ENCODE measurements around the gene NT5C2. TPM values are rescaled to one million over a fixed set of nuclear protein-coding genes. Genes with fewer than 3 reads are reported as not detected.
A peak's percentile ranks its signal among the peaks of the same experiment; 100 is the strongest.

The NT5C2 gene
- total and polyA plus RNA-seq, 2 donors (not counting 1 experiment from before 2014, with no cell fraction given): 38.6 to 80.8 TPM

DNA sequence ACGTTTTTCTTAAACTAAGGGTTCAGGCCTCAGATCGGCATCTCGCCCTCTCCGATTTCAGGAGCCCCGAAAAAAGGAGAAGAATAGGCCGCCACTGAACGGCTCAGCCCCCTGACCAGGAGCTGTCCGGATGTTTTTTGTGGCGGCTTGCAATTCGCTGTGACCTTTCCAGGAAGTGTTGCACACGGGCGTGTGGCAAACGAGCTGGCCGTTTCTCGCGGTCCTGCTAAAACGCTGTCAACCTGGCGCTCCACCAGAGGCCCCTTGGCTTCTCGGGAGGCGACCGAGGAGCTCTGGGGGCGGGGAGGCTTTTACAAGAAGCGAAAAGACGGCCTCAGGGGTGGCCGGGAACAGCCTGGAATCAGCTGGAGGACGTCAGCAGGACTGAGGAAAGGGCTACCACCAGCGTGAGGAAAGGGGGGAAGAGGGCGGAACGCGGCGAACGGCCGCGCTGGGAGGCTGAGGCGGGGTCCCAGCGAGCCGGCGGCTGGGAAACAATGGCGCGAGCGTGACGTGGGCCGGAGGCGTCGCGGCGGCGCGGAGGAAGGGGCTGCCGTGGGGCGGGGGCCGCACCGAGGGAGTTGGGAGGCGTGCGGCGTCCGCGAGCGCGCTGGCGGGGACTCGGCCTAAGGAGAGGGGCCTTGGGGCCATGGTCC, 493 bp downstream of the NT5C2 start:
- peak overlapping the region; percentile 70 to 93 (median 92) for H3K4me3 ChIP-seq (ENCODE audit: control extremely low read depth in 1 of 5, extremely low read depth in 1 of 5, insufficient read depth in 1 of 5, low read depth in 2 of 5, low read length in 4 of 5)
- ChIA-PET POLR2A (interaction anchor here (0.6 to 2.9 kb wide), 10 partner anchors 11 to 1349 kb away, joined by 3 to 23 read pairs (median 4); partner anchors contain the start of genes CNNM2 and KCNIP2), CTCF (interaction anchor here (1.0 to 2.1 kb wide), 4 partner anchors 10 to 52 kb away, joined by 3 to 9 read pairs (median 4); no protein-coding TSS in a partner anchor)
- no peaks in the 10 kb centered on the region for H3K27me3 ChIP-seq (replicated peaks in 1 of 4; ENCODE audit: control extremely low read depth in 1 of 4, control insufficient read depth in 3 of 4, insufficient read depth in 4 of 4, low read length in 3 of 4)
- H3K79me2 ChIP-seq (ENCODE audit: control insufficient read depth, insufficient read depth, low read length): peaks cover 51% of the 10 kb centered on the region
- intact Hi-C loops (cut with micrococcal nuclease): loop anchor here (1.0 to 5.0 kb wide), 6 partner anchors 11 to 690 kb away; partner anchors contain the start of genes ACTR1A, CNNM2, SUFU and TAF5
- Mint-ChIP-seq H3K4me3 (peak overlapping the region; percentile 99), H3K9me3 (ENCODE audit: insufficient read depth) (no peaks in the 10 kb centered on the region), H3K27ac (peak overlapping the region; percentile 98), H3K27me3 (no peaks in the 10 kb centered on the region), H3K4me1 (peaks cover 40% of the 10 kb centered on the region)
- H4K20me1 ChIP-seq (ENCODE audit: control insufficient read depth, insufficient read depth, low read length, poor library complexity, severe bottlenecking): peaks cover 15% of the 10 kb centered on the region
- ATAC-seq (ENCODE audit: low read depth) (peak; percentile 56), DNase-seq (peak; percentile 75)
- H2AFZ ChIP-seq (ENCODE audit: insufficient read depth, low read depth, low read length, poor library complexity, severe bottlenecking): peak overlapping the region; percentile 88
- TF ChIP-seq, protein P1, sequence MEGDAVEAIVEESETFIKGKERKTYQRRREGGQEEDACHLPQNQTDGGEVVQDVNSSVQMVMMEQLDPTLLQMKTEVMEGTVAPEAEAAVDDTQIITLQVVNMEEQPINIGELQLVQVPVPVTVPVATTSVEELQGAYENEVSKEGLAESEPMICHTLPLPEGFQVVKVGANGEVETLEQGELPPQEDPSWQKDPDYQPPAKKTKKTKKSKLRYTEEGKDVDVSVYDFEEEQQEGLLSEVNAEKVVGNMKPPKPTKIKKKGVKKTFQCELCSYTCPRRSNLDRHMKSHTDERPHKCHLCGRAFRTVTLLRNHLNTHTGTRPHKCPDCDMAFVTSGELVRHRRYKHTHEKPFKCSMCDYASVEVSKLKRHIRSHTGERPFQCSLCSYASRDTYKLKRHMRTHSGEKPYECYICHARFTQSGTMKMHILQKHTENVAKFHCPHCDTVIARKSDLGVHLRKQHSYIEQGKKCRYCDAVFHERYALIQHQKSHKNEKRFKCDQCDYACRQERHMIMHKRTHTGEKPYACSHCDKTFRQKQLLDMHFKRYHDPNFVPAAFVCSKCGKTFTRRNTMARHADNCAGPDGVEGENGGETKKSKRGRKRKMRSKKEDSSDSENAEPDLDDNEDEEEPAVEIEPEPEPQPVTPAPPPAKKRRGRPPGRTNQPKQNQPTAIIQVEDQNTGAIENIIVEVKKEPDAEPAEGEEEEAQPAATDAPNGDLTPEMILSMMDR (IDR thresholded peaks at IDR 0.05): no peak
- TF ChIP-seq EZH2 (IDR thresholded peaks at IDR 0.05; ENCODE audit: borderline replicate concordance, insufficient read depth, low read depth, low read length, poor library complexity, severe bottlenecking): no peak
- under 1% methylated on average over 62 of the region's 62 CpGs for WGBS (ENCODE audit: insufficient coverage)
- no peaks in the 10 kb centered on the region for H3K36me3 ChIP-seq (replicated peaks in 1 of 2; ENCODE audit: control extremely low read depth in 1 of 2, control insufficient read depth in 1 of 2, extremely low read depth in 1 of 2, insufficient read depth in 2 of 2, low read length in 1 of 2)
- peak overlapping the region; percentile 86 to 87 for H3K27ac ChIP-seq (ENCODE audit: low read length in 2 of 2)
- H3K9ac ChIP-seq (ENCODE audit: low read length): peak overlapping the region; percentile 85
- H3K4me2 ChIP-seq (replicated peaks; ENCODE audit: low read depth, low read length, poor library complexity, severe bottlenecking): peak overlapping the region; percentile 75
- H3K9me3 ChIP-seq (ENCODE audit: control extremely low read depth in 1 of 3, control insufficient read depth in 2 of 3, insufficient read depth in 1 of 3, low read length in 2 of 3): no peaks in the 10 kb centered on the region
- peaks cover 20 to 29% of the 10 kb centered on the region in 2 donors for H3K4me1 ChIP-seq (ENCODE audit: control insufficient read depth in 2 of 2, insufficient read depth in 2 of 2, low read length in 2 of 2)

DNA sequence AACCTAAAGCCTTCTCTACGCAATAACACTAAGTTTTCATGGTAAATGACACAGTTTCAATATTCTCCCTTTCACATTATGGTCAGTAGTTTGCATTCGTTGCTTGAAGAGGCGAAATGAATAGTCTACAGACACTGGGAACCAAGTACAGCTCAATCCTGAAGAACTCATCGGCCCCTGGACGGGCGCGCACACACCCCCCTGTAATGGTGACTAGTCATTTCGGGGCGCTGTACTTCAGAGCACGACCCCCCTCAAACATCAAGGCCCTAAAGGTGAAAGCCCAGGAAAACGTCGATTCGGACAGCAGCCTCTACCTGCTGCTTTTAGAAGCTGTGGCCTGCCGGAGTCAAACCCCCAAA, 1.0 kb downstream of the NT5C2 start:
- Mint-ChIP-seq H3K9me3 (ENCODE audit: insufficient read depth) (no peaks in the 10 kb centered on the region), H3K27ac (peak overlapping the region; percentile 98), H3K27me3 (no peaks in the 10 kb centered on the region), H3K4me3 (peak overlapping the region; percentile 99), H3K4me1 (peaks cover 41% of the 10 kb centered on the region)
- Histone ChIP-seq H4K20me1 (ENCODE audit: control insufficient read depth, insufficient read depth, low read length, poor library complexity, severe bottlenecking) (peaks cover 15% of the 10 kb centered on the region), H3K27me3 (replicated peaks in 1 of 4; ENCODE audit: control extremely low read depth in 1 of 4, control insufficient read depth in 3 of 4, insufficient read depth in 4 of 4, low read length in 3 of 4) (no peaks in the 10 kb centered on the region), H3K79me2 (ENCODE audit: control insufficient read depth, insufficient read depth, low read length) (peaks cover 57% of the 10 kb centered on the region), H3K4me1 (ENCODE audit: control insufficient read depth in 2 of 2, insufficient read depth in 2 of 2, low read length in 2 of 2) (peaks cover 20 to 29% of the 10 kb centered on the region in 2 donors), H3K9ac (ENCODE audit: low read length) (peak overlapping the region; percentile 85), H3K4me2 (replicated peaks; ENCODE audit: low read depth, low read length, poor library complexity, severe bottlenecking) (peak overlapping the region; percentile 75), H3K9me3 (ENCODE audit: control extremely low read depth in 1 of 3, control insufficient read depth in 2 of 3, insufficient read depth in 1 of 3, low read length in 2 of 3) (no peaks in the 10 kb centered on the region), H2AFZ (ENCODE audit: insufficient read depth, low read depth, low read length, poor library complexity, severe bottlenecking) (peak overlapping the region; percentile 88), H3K36me3 (replicated peaks in 1 of 2; ENCODE audit: control extremely low read depth in 1 of 2, control insufficient read depth in 1 of 2, extremely low read depth in 1 of 2, insufficient read depth in 2 of 2, low read length in 1 of 2) (no peaks in the 10 kb centered on the region), H3K4me3 (ENCODE audit: control extremely low read depth in 1 of 5, extremely low read depth in 1 of 5, insufficient read depth in 1 of 5, low read depth in 2 of 5, low read length in 4 of 5) (peak overlapping the region; percentile 70 to 93 (median 92)), H3K27ac (ENCODE audit: low read length in 2 of 2) (peak overlapping the region; percentile 86 to 87)
- ATAC-seq (ENCODE audit: low read depth) (no peak), DNase-seq (no peak)
- intact Hi-C loops (cut with micrococcal nuclease): loop anchor here (1.0 to 5.0 kb wide), 6 partner anchors 11 to 690 kb away; partner anchors contain the start of genes ACTR1A, CNNM2, SUFU and TAF5
- WGBS (ENCODE audit: insufficient coverage): 2% methylated on average over 11 of the region's 14 CpGs
- TF ChIP-seq EZH2 (IDR thresholded peaks at IDR 0.05; ENCODE audit: borderline replicate concordance, insufficient read depth, low read depth, low read length, poor library complexity, severe bottlenecking): no peak
- TF ChIP-seq, protein P1 (IDR thresholded peaks at IDR 0.05): no peak
- CTCF ChIA-PET: interaction anchor here (1.0 to 2.1 kb wide), 2 partner anchors 11 to 53 kb away, joined by 4 to 9 read pairs; no protein-coding TSS in a partner anchor
- POLR2A ChIA-PET: interaction anchor here (0.6 to 2.9 kb wide), 9 partner anchors 10 to 550 kb away, joined by 3 to 23 read pairs (median 4); partner anchors contain the start of gene CNNM2

All from B cell (primary cell).